Stimulated activated CD4-positive, alpha-beta T cell treated with anti-CD3 and anti-CD28 coated beads, Interleukin-1b, Interleukin-23, amount 100 ng/mL, for 24 hours (primary cell): Measurements from ENCODE around the gene FBXO45.
A peak's percentile ranks its signal among the peaks of the same experiment; 100 is the strongest.
"Not testable (repeated sequence)": the region's sequence is repeated elsewhere in the genome, so short reads cannot be mapped to it uniquely, and the experiment has no call there.

ENCODE experiments used
- DNase-seq, 4 experiments: peaks; one replicate each; pipeline ENCODE4 v3.0.0-alpha.2; 2020; ENCODE audit warnings: low read depth in 4 of 4, low spot score in 1 of 4

FBXO45 gene, protein sequence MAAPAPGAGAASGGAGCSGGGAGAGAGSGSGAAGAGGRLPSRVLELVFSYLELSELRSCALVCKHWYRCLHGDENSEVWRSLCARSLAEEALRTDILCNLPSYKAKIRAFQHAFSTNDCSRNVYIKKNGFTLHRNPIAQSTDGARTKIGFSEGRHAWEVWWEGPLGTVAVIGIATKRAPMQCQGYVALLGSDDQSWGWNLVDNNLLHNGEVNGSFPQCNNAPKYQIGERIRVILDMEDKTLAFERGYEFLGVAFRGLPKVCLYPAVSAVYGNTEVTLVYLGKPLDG

DNA sequence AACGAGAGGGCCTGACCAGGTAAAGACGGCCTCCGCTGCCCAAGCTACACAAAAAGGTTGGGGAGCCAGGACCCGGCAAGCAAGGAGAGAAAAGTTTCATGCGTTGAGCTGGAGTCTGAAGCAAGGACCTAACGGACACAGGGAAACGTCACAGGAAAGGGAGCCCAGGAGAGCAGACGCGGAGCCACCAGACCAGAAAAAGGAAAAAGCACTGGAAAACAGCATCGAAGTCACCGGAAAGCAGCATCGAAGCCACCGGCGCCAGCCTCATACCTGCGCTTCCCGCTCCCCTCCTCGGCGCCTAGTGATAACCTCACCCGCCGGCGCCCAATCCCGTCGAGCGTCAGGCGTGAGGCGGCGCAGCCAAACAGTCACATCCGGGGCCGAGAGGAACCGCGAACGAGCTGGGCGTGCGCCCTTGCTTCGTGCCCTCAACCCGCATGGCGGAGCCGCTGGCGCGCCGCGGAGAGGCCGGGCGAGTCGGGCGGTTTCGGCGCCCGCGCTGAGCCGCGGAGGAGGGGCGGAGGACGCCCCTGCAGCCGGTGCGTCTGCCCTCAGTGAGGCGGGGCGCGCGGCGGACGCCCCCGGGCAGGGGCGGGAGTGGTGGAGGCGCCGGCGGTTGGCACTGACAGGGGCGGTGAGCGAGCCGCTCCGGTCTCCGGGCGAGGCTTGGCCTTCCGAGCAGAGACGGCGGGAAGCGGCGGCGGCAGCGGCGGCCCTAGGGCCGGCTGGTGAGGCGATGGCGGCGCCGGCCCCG lies at the start of gene FBXO45, which contains the start of gene WDR53:
FBXO45 (plus strand) TSS at position 415 of the 757 bp plus-strand sequence; CDS start at position 740, 325 bp downstream.
WDR53 (minus strand) TSS at position 309 of the 757 bp plus-strand sequence. CDS start 7,079 bp downstream, outside the sequence.
- DNase-seq = peak; percentile 82 to 92 (median 88)

DNA sequence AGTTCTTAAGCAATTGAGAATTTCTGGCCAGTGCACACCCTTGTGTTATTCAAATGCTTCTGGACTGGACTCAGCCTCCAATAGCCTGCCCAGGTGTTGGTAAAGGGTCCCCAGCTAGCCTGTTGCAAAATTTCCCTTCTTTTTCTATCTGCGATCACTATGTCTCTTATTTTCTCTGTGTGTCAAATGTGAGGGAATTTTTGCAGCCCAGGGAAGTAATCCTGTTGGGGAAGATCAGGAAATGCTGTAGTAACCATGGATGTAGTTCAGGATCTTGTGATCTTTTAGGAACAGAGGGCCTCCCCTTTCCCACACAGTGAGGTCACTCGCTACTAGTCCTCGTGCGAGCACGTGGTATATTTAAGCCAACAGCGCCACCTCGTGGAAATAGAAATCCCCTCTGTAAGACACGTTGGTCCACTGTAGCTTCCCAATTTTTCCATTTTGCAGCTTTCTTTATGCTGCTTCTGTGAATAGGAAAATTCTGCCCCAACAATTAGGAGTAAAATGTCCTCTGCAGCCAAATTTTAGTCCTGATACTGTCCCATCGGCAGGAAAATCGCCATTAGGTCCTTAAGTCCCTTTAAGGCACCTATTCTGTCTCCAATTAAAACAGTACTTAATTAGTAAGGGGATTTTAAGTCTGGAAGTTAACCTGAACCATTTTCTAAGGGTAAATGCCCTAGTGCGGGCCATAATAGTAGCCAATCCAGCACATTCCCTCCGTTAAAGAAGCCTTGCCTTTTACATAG lies 49.3 kb upstream of the FBXO45 start:
- DNase-seq = peak in 3 of 4 experiments; percentile 12 to 45 (median 36)

DNA sequence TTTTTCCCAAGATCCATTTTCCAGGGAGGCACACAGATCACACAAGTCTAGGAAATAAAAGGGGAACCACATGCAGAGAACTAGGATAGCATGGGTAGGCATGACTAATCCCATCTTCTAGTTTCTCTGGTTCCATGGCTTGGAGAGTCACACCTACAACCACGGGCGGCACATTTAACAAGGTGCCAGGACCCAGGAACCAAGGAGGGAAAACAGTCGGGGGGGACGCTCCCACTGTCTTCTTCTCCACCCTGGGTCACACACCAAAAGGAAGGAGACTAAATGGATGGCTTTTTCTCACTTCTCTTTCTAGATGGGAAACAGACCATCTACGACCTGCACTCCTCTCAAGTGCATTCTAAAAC lies 48.8 kb upstream of the FBXO45 start:
- peak in 1 of 4 experiments; percentile 21 for DNase-seq

DNA sequence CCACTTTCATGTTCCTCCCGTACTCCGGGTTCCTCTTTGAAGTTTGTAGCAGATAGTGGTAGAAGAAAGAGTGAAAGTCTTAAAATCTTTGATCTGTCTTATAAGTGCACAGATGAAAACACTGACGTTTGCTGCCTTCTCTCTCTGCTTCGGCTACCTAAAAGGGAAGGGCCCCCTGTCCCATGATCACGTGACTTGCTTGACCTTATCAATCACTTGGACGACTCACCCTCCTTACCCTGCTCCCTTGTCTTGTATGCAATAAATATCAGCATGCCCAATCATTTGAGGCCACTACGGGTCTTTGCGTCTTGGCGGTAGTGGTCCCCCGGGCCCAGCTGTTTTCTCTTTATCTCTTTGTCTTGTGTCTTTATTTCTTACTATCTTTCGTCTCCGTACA lies 47.2 kb upstream of the FBXO45 start:
- not testable (repeated sequence) for DNase-seq

DNA sequence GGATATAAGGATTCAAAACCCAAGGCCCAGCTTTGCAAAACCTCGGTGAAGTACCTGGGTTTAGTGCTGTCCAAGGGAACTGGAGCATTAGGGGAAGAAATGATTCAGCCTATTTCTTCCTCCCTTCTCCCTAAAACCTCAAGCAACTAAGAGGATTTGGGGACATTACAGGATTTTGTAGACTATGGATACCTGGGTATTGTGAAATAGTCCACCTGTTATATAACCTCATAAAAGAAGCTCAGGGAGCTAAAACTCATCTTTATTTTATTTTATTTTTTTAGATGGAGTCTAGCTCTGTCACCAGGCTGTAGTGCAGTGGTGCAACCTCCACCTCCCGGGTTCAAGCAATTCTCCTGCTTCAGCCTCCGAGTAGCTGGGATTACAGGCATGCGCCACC lies 44.6 kb upstream of the FBXO45 start:
- DNase-seq = no peak

DNA sequence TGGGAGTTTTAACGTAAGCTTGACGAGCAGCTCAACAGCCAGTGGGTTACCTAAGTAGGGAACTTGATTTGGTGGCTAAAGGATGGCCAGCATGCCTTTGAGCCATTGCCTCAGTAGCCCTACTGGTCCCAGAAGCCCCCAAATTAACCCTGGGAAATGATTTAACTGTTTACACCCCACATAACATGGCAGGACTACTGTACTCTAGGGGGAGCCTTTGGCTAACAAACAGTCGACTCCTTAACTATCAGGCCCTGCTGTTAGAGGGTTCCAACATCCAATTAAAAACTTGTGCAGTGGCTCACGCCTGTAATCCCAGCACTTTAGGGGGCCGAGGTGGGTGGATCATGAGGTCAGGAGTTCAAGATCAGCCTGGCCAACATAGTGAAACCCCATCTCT lies 43.9 kb upstream of the FBXO45 start:
- no peak for DNase-seq

DNA sequence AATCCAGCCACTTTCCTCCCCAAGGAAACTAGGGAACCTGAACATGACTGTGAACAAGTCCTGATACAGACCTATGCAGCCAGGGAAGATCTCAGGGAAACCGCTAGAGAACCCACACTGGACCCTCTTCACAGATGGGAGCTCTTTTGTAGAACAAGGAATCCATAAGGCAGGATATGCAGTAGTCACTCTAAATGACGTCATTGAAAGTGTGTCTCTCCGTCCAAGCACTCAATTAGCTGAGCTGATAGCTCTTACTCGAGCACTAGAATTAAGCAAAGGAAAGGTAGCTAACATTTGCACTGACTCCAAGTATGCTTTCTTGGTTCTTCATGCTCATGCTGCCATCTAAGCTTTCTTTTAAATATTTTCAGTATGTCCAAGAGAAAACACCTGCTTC lies 43.3 kb upstream of the FBXO45 start:
- no peak for DNase-seq

DNA sequence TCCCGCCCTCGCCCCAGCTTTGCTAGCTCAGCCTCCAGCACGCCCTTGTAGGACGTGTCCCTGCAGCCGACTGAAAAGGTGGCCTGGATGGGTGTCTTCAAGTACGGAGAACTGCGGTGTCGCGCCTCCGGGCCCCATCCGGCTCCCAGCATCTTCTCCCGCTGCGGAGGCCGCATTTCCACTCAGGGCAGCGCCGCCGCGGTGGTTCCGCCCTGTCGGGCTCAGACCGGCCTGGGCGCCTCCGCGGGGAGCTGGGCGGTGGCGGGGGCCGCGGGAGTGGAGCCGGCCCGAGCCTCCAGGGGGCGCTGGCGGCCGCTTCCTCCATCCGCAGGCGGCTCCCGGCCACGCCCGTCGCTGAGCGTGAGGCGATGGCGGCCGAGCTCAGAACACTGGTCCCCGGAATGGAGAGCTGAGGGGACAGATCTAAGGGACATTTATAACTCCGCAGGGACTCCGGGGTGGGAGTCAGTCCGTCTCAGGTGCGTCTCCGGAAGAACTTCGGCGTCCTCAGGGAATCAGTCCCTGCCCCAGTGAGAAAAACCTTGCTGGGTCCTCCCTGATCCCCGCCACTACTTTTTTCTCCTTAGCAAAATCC lies 39.7 kb upstream of the FBXO45 start:
- DNase-seq = peak; percentile 69 to 87 (median 82)

DNA sequence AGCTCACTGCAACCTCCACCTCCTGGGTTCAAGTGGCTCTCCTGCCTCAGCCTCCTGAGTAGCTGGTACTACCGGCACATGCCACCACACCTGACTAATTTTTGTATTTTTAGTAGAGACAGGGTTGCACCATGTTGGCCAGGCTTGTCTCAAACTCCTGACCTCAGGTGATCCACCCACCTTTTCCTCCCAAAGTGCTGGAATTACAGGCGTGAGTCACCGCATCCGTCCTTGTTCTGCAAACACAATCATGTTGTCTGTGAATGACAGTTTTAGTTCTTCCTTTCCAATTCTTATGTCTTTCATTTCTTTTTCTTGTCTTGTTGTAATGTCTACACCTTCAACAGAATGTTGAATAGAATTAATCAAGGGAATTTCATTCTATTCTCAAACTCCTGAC lies 37.0 kb upstream of the FBXO45 start:
- no peak for DNase-seq

DNA sequence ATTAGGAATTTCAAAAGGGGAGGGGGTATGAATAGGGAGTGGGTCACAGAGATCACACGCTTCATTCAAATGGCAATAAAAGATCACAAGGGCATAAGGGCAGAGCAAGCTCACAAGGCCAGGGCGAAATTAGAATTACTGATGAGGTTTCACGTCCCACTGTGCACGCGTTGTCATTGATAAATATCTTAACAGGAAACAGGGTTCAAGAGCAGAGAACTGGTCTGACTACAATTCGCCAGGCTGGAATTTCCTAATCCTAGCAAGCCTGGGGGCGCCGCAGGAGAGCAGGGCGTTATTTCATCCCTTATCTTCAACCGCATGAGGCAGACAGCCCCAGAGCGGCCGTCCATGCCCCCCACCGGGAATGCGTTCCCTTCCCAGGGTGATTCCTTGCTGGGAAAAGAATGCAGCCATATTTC lies 35.2 kb upstream of the FBXO45 start:
- DNase-seq = no peak

DNA sequence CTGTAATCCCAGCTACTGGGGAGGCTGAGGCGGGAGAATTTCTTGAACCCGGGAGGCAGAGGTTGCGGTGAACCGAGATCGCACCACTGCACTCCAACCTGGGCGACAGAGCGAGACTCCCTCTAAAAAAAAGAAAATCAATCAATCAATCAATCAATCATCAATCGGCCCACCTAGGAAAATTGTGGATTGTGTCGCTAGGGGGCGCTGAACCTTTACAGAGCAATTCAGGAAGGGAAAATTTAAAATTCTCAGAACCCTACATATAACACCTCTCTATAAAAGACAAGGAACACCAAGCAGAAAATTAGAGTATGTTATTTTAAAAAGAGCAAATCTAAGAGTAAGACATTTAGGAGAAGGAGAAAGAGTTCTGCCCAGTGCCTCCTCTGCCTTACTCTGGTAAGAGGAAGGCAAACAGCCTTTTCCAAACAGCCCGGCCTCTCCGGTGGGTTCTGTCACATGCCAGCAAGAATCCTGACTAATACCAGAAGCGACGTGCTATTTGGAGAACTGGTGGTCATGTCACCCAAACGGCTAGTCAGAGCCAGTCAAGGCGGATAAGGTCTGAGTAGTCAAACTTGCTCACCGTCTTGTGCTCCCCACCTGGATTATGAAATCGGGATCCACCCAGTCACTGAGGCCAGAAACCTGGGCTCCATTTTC lies 31.0 kb upstream of the FBXO45 start:
- DNase-seq = peak; percentile 36 to 59 (median 40)

DNA sequence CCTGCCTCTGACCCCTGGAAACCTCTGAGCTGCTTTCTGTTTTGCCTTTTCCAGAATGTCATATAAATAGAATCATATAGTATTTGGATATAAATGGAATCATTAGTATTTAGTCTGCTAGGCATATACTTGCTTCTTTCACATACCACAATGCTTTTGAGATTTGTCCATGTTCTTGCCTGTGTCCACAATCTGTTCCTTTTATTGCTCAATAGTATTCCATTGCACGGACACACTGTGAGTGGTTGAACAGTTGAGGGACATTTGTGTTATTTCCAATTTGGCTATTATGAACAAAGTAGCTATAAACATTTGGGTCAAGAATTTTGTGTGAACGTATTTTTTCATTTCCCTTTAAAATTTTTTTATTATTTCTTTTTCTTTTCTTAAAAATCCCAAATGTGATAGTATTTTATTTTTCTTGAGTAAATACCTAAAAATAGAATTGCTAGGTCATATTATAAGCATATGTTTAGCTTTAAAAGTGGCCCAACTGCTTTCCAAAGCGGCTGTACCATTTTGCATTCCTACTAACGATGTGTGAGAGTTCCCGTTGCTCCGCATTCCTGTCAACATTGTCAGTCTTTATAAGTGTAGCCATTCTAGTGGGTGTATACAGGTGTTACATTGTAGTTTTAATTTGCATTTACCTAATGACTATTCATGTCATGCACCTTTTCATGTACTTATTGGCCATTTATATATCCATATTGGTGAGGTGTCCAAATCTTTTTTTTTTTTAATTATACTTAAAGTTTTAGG lies 26.6 kb upstream of the FBXO45 start:
- no peak for DNase-seq

DNA sequence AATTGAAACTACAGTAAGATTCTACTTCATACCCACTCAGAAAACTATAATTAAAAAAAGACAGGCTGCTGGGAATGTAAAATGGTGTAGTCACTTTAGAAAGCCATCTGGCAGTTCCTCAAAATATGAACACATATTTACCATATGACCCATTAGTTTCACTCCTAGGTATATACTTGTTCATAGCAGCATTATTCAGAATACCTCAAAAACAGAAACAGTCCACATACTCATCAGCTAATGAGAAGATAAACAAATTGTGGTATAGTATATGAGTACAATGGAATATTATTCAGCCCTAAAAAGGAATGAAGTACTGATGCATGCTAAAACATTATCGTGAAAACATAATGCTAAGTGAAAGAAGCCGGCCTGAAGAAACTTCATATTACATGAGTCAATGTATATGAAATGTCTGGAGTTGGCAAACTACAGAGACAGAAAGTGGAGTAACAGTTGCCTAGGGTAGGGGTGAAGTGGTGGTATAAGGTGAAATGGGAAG lies 23.9 kb upstream of the FBXO45 start:
- no peak for DNase-seq

DNA sequence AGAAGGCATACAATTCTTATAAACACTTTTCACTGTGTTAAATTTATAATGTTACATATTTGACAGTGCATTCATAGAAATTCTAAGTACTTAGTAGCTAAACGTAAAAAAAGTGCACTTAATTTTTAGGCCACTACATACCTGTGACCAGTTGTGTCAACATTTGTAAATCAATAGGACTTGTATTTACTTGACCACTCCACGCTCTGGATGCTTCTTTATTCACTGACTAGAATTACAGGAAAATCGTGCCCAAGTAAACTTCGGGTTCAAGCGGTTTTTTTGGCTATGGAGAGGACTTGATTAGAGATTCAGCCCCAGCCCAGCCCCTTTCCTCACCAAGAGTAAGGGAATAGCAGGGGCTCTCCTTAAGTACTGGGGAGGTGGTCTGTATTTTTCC lies 21.9 kb upstream of the FBXO45 start:
- no peak for DNase-seq

DNA sequence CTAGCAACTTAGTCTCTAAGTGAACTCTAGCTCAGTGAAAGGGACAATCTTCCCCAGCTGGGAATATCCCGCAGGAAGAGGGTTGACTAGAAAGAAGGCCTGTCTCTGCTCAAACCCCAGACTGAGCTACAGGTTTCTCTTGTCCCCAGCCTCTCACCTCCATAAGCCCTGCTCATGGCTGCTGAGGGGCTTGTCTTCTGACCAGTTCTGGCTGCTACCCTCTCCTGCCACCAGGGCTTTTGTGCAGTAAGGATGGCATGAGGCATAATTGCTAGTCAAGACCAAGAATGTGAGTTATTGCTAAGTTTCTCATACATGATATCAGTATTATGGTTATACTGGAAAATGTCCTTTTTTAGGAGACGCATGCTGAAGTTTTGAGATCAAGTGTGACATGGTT lies 21.4 kb upstream of the FBXO45 start:
- DNase-seq = no peak

DNA sequence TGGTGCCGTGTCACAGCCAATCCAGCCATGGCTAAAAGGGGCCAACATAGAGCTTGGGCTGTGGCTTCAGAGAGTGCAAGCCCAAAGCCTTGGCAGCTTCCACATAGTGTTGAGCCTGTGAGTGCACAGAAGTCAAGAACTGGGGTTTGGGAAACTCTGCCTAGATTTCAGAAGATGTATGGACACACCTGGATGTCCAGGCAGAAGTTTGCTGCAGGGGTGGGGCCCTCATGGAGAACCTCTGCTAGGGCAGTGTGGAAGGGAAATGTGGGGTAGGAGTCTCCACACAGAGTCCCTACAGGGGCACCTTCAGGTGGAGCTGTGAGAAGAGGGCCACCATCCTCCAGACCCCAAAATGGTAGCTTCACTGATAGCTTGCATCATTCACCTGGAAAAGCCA lies 19.1 kb upstream of the FBXO45 start:
- not testable (repeated sequence) for DNase-seq

DNA sequence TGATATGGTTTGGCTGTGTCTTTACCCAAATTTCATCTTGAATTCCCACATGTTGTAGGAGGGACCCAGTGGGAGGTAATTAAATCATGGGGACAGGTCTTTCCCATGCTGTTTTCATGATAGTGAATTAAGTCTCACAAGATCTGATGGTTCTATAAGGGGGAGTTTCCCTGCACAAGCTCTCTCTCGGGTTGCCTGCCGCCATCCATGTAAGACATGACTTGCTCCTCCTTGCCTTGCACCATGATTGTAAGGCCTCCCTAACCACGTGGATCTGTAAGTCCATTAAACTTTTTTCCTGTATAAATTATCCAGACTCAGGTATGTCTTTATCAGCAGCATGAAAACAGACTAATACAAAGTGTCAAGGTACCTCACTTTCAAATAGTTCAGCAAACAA lies 18.3 kb upstream of the FBXO45 start:
- DNase-seq = not testable (repeated sequence)

DNA sequence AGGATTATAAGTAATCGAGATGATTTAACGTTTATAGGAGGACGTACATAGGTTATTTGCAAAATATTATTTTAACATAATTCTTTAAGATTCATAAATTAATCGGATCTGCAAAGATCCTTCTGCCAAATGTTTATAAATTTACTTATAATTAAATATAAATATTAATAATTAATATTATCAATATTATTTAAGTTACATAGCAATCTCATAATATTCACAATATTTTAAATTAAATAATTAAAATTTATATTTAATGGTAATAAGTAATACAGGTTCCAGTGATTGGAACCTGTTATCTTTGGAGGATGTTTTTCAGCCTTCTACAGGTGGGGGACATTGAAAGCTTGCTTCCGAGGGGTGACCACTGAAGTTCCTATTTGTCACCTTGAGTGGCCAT lies 16.2 kb upstream of the FBXO45 start:
- DNase-seq = no peak

DNA sequence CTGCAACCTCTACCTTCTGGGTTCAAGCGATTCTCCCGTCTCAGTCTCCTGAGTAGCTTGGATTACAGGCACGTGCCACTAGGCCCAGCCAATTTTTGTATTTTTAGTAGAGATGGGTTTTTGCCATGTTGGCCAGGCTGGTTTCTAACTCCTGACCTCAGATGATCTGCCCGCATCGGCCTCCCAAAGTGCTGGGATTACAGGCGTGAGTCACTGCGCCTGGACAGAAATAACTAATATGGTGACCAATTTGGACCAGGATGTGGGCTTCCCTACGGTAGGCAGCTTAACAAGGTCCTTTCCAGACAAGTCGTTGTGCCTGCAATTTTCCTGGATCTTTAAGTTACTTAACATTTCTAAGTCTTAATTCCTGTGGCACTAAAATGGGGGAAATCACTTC lies 14.9 kb upstream of the FBXO45 start:
- DNase-seq = no peak

DNA sequence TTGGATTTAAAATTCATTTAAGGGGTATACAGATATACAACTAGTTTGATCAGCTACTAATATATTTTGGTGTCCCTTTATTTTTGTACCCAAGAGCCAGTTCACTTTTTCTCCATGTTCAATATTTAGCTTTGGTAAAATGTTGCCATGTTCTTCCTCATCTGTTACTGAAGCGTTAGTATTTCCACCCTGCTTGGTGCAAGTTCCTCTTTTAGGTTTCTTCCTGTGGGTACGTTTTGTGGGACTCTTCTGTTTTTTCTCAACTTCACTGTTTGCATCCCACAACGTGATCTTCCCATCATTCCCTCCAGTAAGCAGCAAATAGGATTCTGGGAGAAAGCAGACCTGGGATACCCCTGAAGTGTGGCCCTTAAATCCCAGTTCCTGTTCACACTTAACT lies 14.3 kb upstream of the FBXO45 start:
- no peak for DNase-seq
